Measurements from ENCODE around the gene DBX2.
A peak's percentile ranks its signal among the peaks of the same experiment; 100 is the strongest.

Gene DBX2

DNA sequence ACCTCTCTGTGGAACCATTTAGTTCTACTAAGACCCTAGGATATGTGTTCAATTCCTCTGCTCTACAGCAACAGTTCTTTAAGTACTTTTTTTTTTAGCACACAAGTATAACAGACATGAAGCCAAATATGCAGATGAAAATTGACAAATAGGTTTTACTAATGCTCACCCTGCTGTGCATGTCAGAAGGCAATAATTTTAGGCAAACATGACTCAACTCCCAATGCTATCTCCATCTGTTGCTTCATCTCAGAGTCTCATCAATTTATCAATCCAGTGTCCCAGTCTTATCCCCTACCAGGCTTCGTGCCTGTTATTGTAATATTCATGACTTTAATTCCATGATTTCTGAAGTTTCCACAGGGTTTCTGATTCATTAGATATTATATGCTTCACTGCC lies 57.7 kb downstream of the DBX2 start:
- TF ChIP-seq, protein P1, sequence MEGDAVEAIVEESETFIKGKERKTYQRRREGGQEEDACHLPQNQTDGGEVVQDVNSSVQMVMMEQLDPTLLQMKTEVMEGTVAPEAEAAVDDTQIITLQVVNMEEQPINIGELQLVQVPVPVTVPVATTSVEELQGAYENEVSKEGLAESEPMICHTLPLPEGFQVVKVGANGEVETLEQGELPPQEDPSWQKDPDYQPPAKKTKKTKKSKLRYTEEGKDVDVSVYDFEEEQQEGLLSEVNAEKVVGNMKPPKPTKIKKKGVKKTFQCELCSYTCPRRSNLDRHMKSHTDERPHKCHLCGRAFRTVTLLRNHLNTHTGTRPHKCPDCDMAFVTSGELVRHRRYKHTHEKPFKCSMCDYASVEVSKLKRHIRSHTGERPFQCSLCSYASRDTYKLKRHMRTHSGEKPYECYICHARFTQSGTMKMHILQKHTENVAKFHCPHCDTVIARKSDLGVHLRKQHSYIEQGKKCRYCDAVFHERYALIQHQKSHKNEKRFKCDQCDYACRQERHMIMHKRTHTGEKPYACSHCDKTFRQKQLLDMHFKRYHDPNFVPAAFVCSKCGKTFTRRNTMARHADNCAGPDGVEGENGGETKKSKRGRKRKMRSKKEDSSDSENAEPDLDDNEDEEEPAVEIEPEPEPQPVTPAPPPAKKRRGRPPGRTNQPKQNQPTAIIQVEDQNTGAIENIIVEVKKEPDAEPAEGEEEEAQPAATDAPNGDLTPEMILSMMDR (IDR thresholded peaks at IDR 0.05): no peak

- TF ChIP-seq, protein P1 (IDR thresholded peaks at IDR 0.05): no peak
Measured at GRCh38 chr12:44979918-44980317, 71.0 kb downstream of the DBX2 start.

DNA sequence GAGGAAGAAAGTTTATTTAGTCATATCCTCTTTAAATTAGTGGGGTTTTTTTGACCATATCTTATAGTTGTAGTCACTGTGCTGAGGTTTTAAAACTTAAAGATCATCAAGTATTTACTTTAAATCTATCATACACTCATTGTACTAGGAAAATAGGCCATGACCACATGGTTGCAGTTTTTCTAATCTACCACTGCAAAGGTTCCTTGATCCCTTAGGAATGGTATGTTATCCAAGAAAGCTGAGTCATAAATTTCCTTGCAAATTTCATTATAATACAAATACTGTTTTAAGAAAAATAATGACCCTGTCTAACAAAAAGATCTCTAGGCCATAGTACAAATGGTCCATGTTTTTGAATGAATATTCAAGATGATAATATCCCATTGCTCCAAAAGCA lies 74.7 kb downstream of the DBX2 start:
- TF ChIP-seq, protein P1 (IDR thresholded peaks at IDR 0.05): no peak

- TF ChIP-seq, protein P1 (IDR thresholded peaks at IDR 0.05): peak; percentile 55
Measured at GRCh38 chr12:44972746-44973421, 78.0 kb downstream of the DBX2 start.

DNA sequence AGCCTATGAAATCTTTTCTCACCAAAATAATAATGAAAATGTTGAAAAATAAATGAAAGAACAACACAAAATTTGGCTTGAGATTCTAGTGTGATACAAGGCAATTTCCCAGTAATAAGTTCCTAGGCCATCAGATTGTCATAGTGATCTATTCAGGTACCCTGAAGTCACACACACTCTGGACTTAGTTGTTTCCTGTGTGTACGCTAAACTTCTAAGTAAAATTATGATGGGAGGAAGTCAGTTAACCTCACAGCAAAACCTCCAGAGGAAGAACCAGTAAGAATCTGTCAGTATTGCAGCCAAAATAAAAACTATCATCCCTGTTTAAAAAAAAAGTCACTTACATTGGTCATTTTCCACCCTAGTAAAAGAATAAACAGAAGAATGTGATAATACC lies 81.9 kb downstream of the DBX2 start:
- TF ChIP-seq, protein P1 (IDR thresholded peaks at IDR 0.05): no peak

Measured in LNCAP (cell line).